Stimulated activated CD8-positive, alpha-beta memory T cell treated with anti-CD3 and anti-CD28 coated beads, Interleukin-2, amount 100 ng/mL, for 48 hours (primary cell): Measurements from ENCODE around the gene MED17.
"Not testable (repeated sequence)": the region's sequence is repeated elsewhere in the genome, so short reads cannot be mapped to it uniquely, and the experiment has no call there.

ENCODE experiments used
- DNase-seq, 2 donors: peaks; one replicate each; pipeline ENCODE4 v3.0.0-alpha.2; 2020; ENCODE audit warnings: low read depth in 2 of 2

MED17 gene

GRCh38 chr11:93757924-93758865, 25.9 kb upstream of the MED17 start:
- no peak for DNase-seq

GRCh38 chr11:93759123-93759522, 25.0 kb upstream of the MED17 start:
- not testable (repeated sequence) for DNase-seq

DNA sequence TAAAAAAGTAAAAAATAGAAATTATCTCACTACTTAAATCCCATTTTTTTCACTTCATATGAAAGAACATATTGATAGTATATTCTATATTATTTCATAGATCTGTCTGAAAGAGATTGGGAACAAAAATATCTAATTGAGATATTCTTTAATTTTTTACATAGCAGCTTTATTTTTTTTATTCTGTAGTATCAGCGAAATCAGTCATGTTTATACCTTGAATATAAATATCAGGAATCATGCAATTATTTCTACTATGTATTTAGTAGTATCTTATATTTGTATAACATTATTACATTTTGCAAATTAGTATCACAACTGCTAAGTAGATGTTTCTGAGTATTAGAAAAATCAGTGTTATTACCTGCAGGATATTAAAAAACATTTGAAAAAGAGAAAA, 22.2 kb upstream of the MED17 start:
- DNase-seq = no peak

DNA sequence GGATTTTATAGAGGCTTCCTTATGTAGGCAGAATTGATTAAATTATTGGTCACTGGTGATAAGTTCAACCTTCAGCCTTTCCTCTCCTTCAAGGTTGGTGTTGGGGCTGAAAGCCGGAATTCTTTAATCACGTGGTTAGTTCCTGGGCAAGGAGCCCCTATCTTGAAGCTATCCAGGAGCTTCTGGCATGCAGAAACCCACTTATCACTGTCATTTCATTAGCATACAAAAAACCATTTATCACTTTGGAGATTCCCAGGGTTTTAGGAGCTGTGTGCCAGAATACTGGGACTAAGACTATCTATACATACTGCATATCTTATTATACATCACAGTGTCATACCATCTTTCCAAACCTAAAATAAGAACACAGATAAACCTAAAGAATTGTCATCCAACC, 18.5 kb upstream of the MED17 start:
- DNase-seq = no peak

DNA sequence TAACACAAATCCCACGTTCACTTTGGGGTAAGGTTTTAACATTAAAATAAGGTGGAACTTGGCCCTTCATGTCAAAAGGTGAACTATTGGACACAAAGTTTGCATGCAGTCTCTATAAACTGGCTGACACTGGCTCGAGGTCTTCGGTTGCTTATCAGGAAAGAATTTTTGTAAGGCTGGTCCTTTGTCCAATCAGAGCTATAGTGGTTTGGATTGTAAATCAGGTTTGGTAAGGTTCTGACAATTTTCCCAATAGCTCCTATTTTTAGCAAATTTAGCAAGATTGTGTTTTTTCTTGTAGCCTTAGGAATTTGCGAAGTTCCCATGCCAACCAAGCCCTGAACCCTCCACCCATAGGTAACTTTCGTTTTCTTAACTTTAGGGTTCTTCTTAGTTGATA, 17.6 kb upstream of the MED17 start:
- no peak for DNase-seq

- no peak for DNase-seq
Observed at GRCh38 chr11:93767018-93767417, 17.1 kb upstream of the MED17 start.

- no peak for DNase-seq
Observed at GRCh38 chr11:93770160-93770559, 13.9 kb upstream of the MED17 start.

- no peak for DNase-seq
Observed at GRCh38 chr11:93772123-93772522, 12.0 kb upstream of the MED17 start.

- no peak for DNase-seq
Observed at GRCh38 chr11:93773045-93773477, 11.0 kb upstream of the MED17 start.

- DNase-seq = no peak
Observed at GRCh38 chr11:93773601-93774200, 10.4 kb upstream of the MED17 start.

GRCh38 chr11:93774560-93774959, 9.5 kb upstream of the MED17 start:
- DNase-seq = not testable (repeated sequence)

GRCh38 chr11:93775289-93775688, 8.8 kb upstream of the MED17 start:
- no peak for DNase-seq

DNA sequence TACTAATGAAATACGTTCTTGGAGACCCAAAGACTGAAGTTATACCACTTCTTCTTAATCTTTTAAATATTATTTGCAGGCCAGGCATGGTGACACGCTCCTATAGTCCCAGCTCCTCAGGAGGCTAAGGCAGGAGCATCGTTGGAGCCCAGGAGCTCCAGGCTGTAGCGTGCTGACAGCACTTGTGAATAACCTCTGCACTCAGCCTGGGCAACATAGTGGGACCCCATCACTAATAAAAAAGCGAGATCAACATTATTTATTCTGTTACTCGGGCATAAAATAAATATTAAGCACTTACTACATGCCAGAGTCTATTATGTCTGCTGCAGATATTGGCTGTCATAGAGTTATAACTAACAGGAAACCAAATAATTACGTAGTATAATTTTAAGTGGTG, 720 bp upstream of the MED17 start:
- no peak for DNase-seq

- DNase-seq = no peak
Observed at GRCh38 chr11:93783765-93784144, 327 bp upstream of the MED17 start.

DNA sequence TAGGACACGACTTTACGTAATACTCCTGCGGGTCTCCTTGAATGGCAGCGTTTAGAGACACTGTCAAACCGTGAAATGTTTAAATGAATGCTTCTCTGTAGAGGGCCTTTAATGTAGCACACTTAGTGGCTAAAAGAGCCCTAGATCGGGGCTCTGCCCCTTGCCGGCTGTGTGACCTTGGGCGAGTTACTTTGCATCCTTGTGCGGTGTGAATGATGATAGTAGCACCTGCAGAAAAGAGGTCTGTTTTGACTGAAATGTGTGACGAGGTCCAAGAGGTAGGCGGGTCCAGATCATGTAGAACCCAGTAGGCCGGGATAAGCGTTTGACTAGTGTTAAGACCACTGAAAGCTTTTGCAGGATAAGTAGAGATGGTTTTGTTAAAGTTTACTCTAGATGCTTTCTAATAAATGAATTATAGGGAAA, 866 bp downstream of the MED17 start:
- DNase-seq = no peak

DNA sequence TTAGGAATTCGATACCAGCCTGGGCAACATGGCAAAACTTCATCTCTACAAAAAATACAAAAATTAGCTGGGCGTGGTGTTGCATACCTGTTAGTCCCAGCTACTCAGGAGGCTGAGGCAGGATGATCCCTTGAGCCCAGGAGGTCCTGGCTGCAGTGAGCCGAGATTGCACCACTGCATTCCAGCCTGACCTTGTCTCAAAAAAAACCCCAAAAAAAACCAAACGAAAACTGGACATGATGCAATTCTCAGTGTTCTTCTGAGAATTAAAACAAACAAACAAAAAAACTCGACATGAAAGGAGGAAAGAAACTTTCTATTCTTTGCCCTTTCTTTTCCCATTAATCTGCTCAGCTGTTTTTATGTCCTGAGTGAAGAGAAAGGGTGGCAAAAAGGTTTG, 7.4 kb downstream of the MED17 start:
- no peak for DNase-seq

GRCh38 chr11:93796441-93797231, 12.6 kb downstream of the MED17 start:
- no peak for DNase-seq

GRCh38 chr11:93801366-93801765, 17.3 kb downstream of the MED17 start:
- DNase-seq = no peak

- DNase-seq = no peak
Observed at GRCh38 chr11:93804879-93805278, 20.8 kb downstream of the MED17 start.

DNA sequence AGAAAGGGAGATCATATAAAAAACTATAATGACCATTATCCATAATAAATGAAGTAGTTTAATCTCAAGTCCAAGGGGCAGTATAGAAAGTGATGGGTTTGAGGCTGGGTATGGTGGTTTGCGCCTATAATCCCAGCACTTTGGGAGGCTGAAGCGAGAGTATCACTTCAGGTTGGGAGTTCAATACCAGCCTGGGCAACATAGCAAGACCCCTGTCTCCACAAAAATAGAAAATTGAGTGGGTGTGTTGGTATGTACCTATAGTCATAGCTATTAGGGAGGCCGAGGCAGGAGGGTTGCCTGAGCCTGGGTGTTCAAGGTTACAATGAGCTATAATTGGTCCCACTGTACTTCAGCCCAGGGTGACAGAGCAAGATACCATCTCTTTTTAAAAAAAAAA, 23.9 kb downstream of the MED17 start:
- no peak for DNase-seq

DNA sequence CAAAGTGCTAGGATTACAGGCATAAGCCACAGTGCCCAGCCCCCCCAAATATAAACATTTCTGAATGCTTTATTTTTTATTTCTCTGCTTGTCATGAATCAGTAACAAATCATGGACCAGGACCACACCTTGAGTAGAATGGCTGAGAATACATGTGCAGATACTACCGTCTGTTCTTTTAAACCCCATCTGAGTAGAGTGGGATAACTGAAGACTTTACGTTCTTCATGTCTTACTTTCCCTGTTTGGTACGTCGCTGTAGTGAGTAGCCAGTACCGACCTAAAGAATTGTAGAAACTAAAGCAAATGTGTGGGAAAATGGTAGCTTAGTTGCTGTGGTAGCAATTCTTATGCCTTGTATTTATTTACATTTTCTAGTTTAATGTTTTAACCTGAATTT, 29.9 kb downstream of the MED17 start:
- DNase-seq = no peak

- DNase-seq = no peak
Observed at GRCh38 chr11:93814966-93815633, 31.0 kb downstream of the MED17 start.
